ENCODE data around the gene HERC2.

The HERC2 gene

DNA sequence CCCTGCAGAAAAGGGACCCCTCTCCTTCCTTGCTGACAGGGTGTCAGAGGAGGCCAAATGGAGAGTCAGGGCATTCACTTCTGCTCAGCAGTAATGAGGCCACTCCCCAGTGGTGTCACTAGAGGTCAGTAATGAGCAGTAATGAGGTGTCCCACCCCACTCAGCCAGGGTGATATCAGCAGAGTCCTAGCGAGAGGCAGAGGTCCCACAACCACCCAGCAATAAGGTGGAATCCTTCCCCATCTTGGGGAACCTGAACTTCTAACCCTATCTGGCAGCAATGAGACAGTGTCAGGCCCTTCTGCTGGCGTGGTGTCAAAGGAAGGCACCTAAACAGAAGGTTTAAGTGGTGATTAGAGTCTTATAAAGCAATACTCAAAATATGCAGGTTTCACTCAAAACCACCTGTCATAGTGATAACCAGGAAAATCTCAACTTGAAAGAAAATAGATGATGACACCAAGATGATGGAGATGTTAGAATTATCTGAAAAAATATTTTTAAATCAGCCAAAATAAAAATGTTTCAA is 235.7 kb downstream of the HERC2 start:
- in situ Hi-C loops (cut with MboI; ENCODE audit: low pct_unique_long_range_greater_than_20kb, low sequenced_read_pairs) = no loop called here
- peak; percentile 67 for DNase-seq

DNA sequence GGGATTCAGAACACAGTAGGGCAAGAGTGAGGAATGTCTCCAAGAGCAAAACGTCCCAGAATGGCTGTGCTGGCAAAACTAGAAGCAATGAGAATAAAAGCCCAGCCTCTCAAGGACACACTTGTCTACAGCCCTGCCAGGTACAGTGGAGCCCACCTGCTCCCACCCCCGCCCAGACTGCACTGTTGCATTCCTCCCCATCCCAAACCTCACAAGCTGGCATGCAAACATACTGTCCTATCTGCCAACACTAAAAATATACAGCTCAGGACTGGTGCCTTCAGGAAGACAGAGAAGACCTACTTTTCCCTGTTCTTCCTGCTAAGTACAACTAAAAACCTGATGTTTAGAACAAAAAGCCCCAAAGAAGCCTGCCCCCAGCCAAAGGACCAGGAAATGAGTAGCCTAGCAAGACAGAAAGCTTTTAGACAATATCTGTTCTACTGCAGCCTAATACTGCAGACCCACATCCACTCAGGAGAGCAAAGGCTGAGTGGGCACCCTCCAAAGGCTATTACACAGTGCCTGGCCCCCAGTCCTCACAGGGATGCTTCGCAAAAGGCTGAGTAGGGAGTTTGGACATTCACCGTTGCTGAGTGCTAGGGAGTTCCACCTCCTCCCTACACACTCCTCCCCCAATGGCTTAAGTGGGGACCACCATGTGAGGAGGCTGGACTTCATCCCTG is 236.3 kb downstream of the HERC2 start:
- in situ Hi-C loops (cut with MboI; ENCODE audit: low pct_unique_long_range_greater_than_20kb, low sequenced_read_pairs) = no loop called here
- DNase-seq = no peak

DNA sequence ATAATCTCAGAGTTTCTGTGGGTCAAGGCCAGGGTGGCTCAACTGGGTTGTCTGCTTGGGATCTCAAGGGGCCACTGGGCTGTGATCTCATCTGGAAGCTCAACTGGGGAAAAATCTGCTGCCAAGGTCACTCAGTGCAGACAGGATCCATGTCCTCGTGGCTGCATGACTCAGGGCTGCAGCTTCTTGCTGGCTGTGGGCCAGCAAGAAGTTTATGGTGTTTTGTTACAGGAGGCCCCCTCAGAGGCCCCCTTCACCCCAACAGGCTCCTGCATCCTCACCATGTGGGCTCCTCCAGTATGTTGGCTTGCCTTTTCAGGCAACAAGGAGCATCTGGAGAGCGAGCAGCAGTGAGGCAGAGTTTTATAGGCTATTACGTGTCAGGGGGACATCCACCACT is 237.4 kb downstream of the HERC2 start:
- in situ Hi-C loops (cut with MboI; ENCODE audit: low pct_unique_long_range_greater_than_20kb, low sequenced_read_pairs) = no loop called here
- DNase-seq = no peak

- DNase-seq = no peak
- in situ Hi-C loops (cut with MboI; ENCODE audit: low pct_unique_long_range_greater_than_20kb, low sequenced_read_pairs) = no loop called here
Observed at GRCh38 chr15:28082891-28083684, 238.9 kb downstream of the HERC2 start.

DNA sequence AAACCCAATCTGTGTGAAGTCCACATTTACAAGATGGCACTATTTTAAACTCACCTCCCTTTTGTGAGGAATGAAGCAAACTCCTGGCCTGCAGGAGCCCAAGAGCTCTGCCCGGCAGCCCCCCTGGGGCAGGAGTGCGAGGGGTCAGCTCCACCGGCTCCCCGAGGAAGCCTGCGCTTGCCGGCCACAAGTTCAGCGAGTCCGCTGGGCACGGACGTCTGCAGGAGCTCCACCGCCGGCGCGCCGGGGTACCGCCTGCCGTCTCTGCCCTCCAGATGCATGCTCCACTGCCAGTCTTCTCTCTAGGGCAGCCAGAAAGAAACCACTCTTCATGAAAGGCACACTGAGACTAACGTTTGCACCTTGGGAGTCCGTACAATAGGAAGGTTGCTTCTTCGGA is 240.4 kb downstream of the HERC2 start:
- DNase-seq = no peak
- in situ Hi-C loops (cut with MboI; ENCODE audit: low pct_unique_long_range_greater_than_20kb, low sequenced_read_pairs) = no loop called here

DNA sequence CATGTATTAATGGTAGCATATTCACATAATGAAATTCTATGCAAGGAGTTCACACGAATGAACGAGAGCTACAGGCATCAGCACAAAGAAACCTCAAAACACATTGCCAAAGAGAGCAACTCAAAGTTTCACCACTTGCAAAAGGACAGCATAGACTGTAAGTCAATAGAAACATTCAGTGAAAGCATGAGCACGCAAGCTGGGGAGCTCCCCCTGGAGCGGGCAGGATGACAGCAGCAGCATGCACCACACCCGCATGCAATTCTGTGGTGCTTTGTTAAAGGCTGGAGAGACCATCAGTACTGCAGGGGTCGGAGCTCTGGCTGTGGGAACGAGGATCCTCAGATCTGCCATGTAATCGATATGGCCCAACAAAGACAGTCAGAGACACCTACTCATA is 241.6 kb downstream of the HERC2 start:
- in situ Hi-C loops (cut with MboI; ENCODE audit: low pct_unique_long_range_greater_than_20kb, low sequenced_read_pairs) = no loop called here
- no peak for DNase-seq

GRCh38 chr15:28079313-28079969 is 242.5 kb downstream of the HERC2 start:
- in situ Hi-C loops (cut with MboI; ENCODE audit: low pct_unique_long_range_greater_than_20kb, low sequenced_read_pairs) = no loop called here
- no peak for DNase-seq

GRCh38 chr15:28078191-28078719 is 243.7 kb downstream of the HERC2 start:
- no peak for DNase-seq
- in situ Hi-C loops (cut with MboI; ENCODE audit: low pct_unique_long_range_greater_than_20kb, low sequenced_read_pairs) = no loop called here

DNA sequence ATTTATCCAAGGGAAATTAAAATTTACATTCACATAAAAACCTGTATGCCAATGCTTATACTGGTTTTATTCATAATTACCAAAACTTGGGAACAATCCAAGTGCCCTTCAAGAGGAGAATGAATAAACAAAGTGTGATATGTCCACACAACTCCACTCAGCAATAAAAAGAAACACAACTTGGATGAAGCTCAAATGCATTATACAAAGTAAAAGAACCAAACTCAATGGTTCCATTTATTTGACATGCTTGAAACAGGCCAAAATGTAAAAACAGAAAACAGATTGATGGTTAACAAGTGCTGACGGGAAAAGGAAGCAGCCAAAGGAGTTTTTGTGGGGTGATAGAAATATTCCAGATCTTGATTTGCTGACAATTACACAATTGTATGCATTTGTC is 246.4 kb downstream of the HERC2 start:
- DNase-seq = no peak
- in situ Hi-C loops (cut with MboI; ENCODE audit: low pct_unique_long_range_greater_than_20kb, low sequenced_read_pairs) = no loop called here

GRCh38 chr15:28068930-28069329 is 253.0 kb downstream of the HERC2 start:
- in situ Hi-C loops (cut with MboI; ENCODE audit: low pct_unique_long_range_greater_than_20kb, low sequenced_read_pairs) = no loop called here
- DNase-seq = peak; percentile 32

GRCh38 chr15:28066231-28066630 is 255.7 kb downstream of the HERC2 start:
- no peak for DNase-seq
- in situ Hi-C loops (cut with MboI; ENCODE audit: low pct_unique_long_range_greater_than_20kb, low sequenced_read_pairs) = no loop called here
